A549 (cell line): ENCODE data around the gene ACCSL. TPM values are rescaled to one million over a fixed set of nuclear protein-coding genes. Genes with fewer than 3 reads are reported as not detected.

Experiments
- ATAC-seq, 2 experiments: fragments of 200-7000 bp in 1 of 2; fragments of >200 bp in 1 of 2; cut with Nextera tagmentation in 1 of 2; cut with Tn5 transposase in 1 of 2; 3 replicates each; pipeline versions ENCODE4 v1.8.0 to v1.9.1; 2018 to 2020; ENCODE audit warnings: mild to moderate bottlenecking in 1 of 2, moderate library complexity in 1 of 2
- CTCF ChIA-PET: fragments of 300-600 bp; sonication (Branson Sonifier 250); formaldehyde crosslinking; extraction: SDS; loops from one replicate; lab custom pipeline; 2021; ENCODE audit warnings: antibody characterized with exemption, inconsistent platforms; lab: Yijun Ruan, JAX
- POLR2A ChIA-PET: fragments of 350-600 bp; formaldehyde crosslinking; extraction: SDS; loops from one replicate; lab custom pipeline; 2021; ENCODE audit warnings: antibody characterized with exemption, inconsistent platforms; lab: Yijun Ruan, JAX
- DNase-seq, 2 experiments: peaks; one replicate each; pipeline versions ENCODE4 v3.0.0 to v3.0.0-alpha.2; 2011 to 2016; ENCODE audit warnings: low read depth in 1 of 2, low spot score in 1 of 2
- FAIRE-seq: peaks from 2 replicates; lab custom pipeline; 2011; peaks lifted over from hg19 to GRCh38; lab: Jason Lieb, UNC
- H3K27ac ChIP-seq, 2 experiments: fragments of >200 bp; sonication (Bioruptor Twin); formaldehyde crosslinking; 3 replicates each; pipeline ENCODE4 v1.5.1; 2016 to 2017
- H3K4me1 ChIP-seq: fragments of >200 bp; sonication (Bioruptor Twin); formaldehyde crosslinking; 3 replicates; pipeline ENCODE4 v1.6.1; 2016
- H3K4me2 ChIP-seq: fragments of >200 bp; sonication (Bioruptor Twin); formaldehyde crosslinking; 3 replicates; pipeline ENCODE4 v1.6.1; 2016
- H3K4me3 ChIP-seq: fragments of >200 bp; sonication (Bioruptor Twin); formaldehyde crosslinking; 3 replicates; pipeline ENCODE4 v1.5.1; 2016
- H3K9me3 ChIP-seq: fragments of >200 bp; sonication (Bioruptor Twin); formaldehyde crosslinking; 3 replicates; pipeline ENCODE4 v1.6.1; 2016
- ATOH8 ChIP-seq: fragments of 250-450 bp; sonication (Bioruptor Pico); IDR thresholded peaks from 2 replicates; pipeline ENCODE4 v1.5.0; 2020; ENCODE audit warnings: low read depth, mild to moderate bottlenecking, moderate library complexity
- CBX2 ChIP-seq: fragments of 200-600 bp; sonication (generic); IDR thresholded peaks from 2 replicates; pipeline ENCODE4 v1.6.1; 2016; ENCODE audit warnings: low read depth, mild to moderate bottlenecking, borderline replicate concordance
- CBX8 ChIP-seq: fragments of 200-600 bp; sonication (generic); IDR thresholded peaks from 2 replicates; pipeline ENCODE4 v1.6.1; 2016
- CHD4 ChIP-seq: fragments of 200-600 bp; sonication (generic); IDR thresholded peaks from 2 replicates; pipeline ENCODE4 v1.6.1; 2016; ENCODE audit warnings: antibody characterized with exemption, mild to moderate bottlenecking, borderline replicate concordance
- CTCF ChIP-seq: fragments of >200 bp; sonication (Bioruptor Twin); formaldehyde crosslinking; IDR thresholded peaks from 3 replicates; pipeline ENCODE4 v1.5.1; 2016
- ELK1 ChIP-seq: fragments of 150-350 bp; IDR thresholded peaks from 2 replicates; pipeline ENCODE4 v1.6.1; 2014; ENCODE audit warnings: low read depth, mild to moderate bottlenecking, low read length
- FOSL2 ChIP-seq, 2 experiments: fragments of 450-650 bp in 1 of 2; fragments of >200 bp in 1 of 2; sonication (Bioruptor Twin) in 1 of 2; formaldehyde crosslinking; IDR thresholded peaks; 2 replicates each; pipeline versions ENCODE4 v1.5.0 to v1.6.1; 2016 to 2020; ENCODE audit warnings: mild to moderate bottlenecking in 1 of 2, moderate library complexity in 1 of 2
- HEYL ChIP-seq: fragments of 250-450 bp; sonication (Bioruptor Pico); IDR thresholded peaks from 2 replicates; pipeline ENCODE4 v1.8.0; 2021; ENCODE audit warnings: mild to moderate bottlenecking, moderate library complexity
- HOXB5 ChIP-seq: fragments of 250-450 bp; sonication (Bioruptor Pico); IDR thresholded peaks from 2 replicates; pipeline ENCODE4 v1.5.0; 2020; ENCODE audit warnings: mild to moderate bottlenecking, moderate library complexity
- KDM1A ChIP-seq: fragments of 200-600 bp; sonication (generic); IDR thresholded peaks from 2 replicates; pipeline ENCODE4 v1.6.1; 2016; ENCODE audit warnings: low read depth, mild to moderate bottlenecking
- MYC ChIP-seq: IDR thresholded peaks from 2 replicates; pipeline ENCODE4 v1.6.1; 2012; ENCODE audit warnings: mild to moderate bottlenecking, inconsistent platforms, low read length, improper control_type of control experiment, borderline replicate concordance
- PBX3 ChIP-seq: IDR thresholded peaks from 2 replicates; pipeline ENCODE4 v1.6.1; 2012
- PHF8 ChIP-seq: fragments of 200-600 bp; sonication (generic); IDR thresholded peaks from 2 replicates; pipeline ENCODE4 v1.6.1; 2016; ENCODE audit warnings: low read depth, mild to moderate bottlenecking, antibody characterized with exemption, moderate library complexity, borderline replicate concordance
- POLR2A ChIP-seq: IDR thresholded peaks from 2 replicates; pipeline ENCODE4 v1.6.1; 2012; ENCODE audit warnings: mild to moderate bottlenecking, low read length
- RCOR1 ChIP-seq: fragments of 150-350 bp; IDR thresholded peaks from 2 replicates; pipeline ENCODE4 v1.6.1; 2014; ENCODE audit warnings: antibody characterized with exemption, low read length, low read depth
- RFX5 ChIP-seq: fragments of 450-650 bp; IDR thresholded peaks from 2 replicates; pipeline ENCODE4 v1.7.1; 2014; ENCODE audit warnings: antibody characterized with exemption, mild to moderate bottlenecking, moderate library complexity
- SMC3 ChIP-seq: fragments of >200 bp; sonication (Bioruptor Twin); formaldehyde crosslinking; IDR thresholded peaks from 3 replicates; pipeline ENCODE4 v1.6.1; 2018; ENCODE audit warnings: inconsistent platforms
- SREBF2 ChIP-seq: fragments of 450-650 bp; IDR thresholded peaks from 2 replicates; pipeline ENCODE4 v1.6.1; 2014; ENCODE audit warnings: mild to moderate bottlenecking, moderate library complexity
- ZFP36 ChIP-seq: fragments of 450-650 bp; IDR thresholded peaks from 2 replicates; pipeline ENCODE4 v1.6.1; 2014; ENCODE audit warnings: borderline replicate concordance; ENCODE audit not compliant: partially characterized antibody
- ZNF302 ChIP-seq: fragments of 250-450 bp; sonication (Bioruptor Pico); IDR thresholded peaks from 2 replicates; pipeline ENCODE4 v1.9.0; 2021; ENCODE audit warnings: inconsistent platforms, mild to moderate bottlenecking, moderate library complexity
- ZSCAN20 ChIP-seq: fragments of 250-450 bp; sonication (Bioruptor Pico); IDR thresholded peaks from 2 replicates; pipeline ENCODE4 v1.8.0; 2022; ENCODE audit warnings: mild to moderate bottlenecking, moderate library complexity
- WGBS: methylation state at CpG from one replicate; pipeline ENCODE4 v1.1.6; 2017; ENCODE audit errors: missing lambda C conversion rate; 5-methylcytosine and 5-hydroxymethylcytosine counted together
- polyA minus RNA-seq: library from RNA; depleted of rRNA, polyadenylated mRNA; stranded (reverse); fragments of >200 nt; gene quantifications from 2 replicates; pipeline ENCODE4 v1.2.3, GENCODE V29; 2011; rRNA and poly(A)+ RNA removed
- polyA plus RNA-seq, 4 experiments: library from polyadenylated mRNA; depleted of rRNA in 3 of 4; stranded (reverse); fragments of >200 nt; fragmentation: RNase III in 1 of 4; extraction: RNeasy Plus Mini Kit Qiagen cat#74134 plus additional on column Dnase treatment in 1 of 4; gene quantifications; 2 replicates in 3 of 4; 3 replicates in 1 of 4; pipeline ENCODE4 v1.2.3, GENCODE V29; 2011 to 2017

ACCSL gene
- not detected in 2 replicates for polyA plus RNA-seq (2011; rRNA removed)
- polyA plus RNA-seq (2012; cell fraction: cytosol; rRNA removed), result not detected in 2 replicates
- polyA plus RNA-seq (2012; cell fraction: nucleus; rRNA removed), result not detected in 2 replicates
- polyA plus RNA-seq (2017; fragmentation: RNase III; extraction: RNeasy Plus Mini Kit Qiagen cat#74134 plus additional on column Dnase treatment), result not detected in 3 replicates
- not detected in 2 replicates for polyA minus RNA-seq

- Histone ChIP-seq H3K9me3 (no peaks in the 10 kb centered on the region), H3K4me1 (no peaks in the 10 kb centered on the region), H3K27ac (no peak within 1 kb of the TSS), H3K4me2 (no peak within 1 kb of the TSS), H3K4me3 (no peak within 1 kb of the TSS)
- TF ChIP-seq PBX3, result no peak
- no peak for TF ChIP-seq FOSL2 (IDR thresholded peaks at IDR 0.05)
- peak; percentile 14; the same call in 1 of the 2 replicates for TF ChIP-seq FOSL2 (CRISPR knock-in tag; IDR thresholded peaks at IDR 0.05)
- 57% methylated on average over 11 of the region's 12 CpGs for WGBS
- ChIA-PET POLR2A (no interaction called here), CTCF (interaction anchor here (1.6 kb wide), 1 partner anchor 11 kb away, joined by 5 read pairs; no protein-coding TSS in a partner anchor)
- DNase-seq, result no peak
- FAIRE-seq, result no peak
- ATAC-seq, result no peak
Measured at GRCh38 chr11:44047931-44048431, at the start of gene ACCSL. Gene ACCSL (plus strand): TSS chr11:44047981. CDS start chr11:44048037, 56 bp downstream.

GRCh38 chr11:43998308-43998707 is 49.5 kb upstream of the ACCSL start:
- no peaks in the 10 kb centered on the region for H3K4me1 ChIP-seq
- no peak for ATAC-seq
- no peak overlapping the region for H3K27ac ChIP-seq
- DNase-seq, result no peak
- POLR2A ChIA-PET, result no interaction called here
- CTCF ChIA-PET, result no interaction called here
- H3K4me3 ChIP-seq, result no peak overlapping the region
- FAIRE-seq, result no peak
- WGBS, result 25% methylated on average over 1 of the region's 1 CpG
- TF ChIP-seq HEYL, result no peak
- no peak for TF ChIP-seq ZNF302 (CRISPR knock-in tag)
- no peak for TF ChIP-seq MYC
- no peak for TF ChIP-seq PHF8
- TF ChIP-seq POLR2A, result no peak
- no peak for TF ChIP-seq SREBF2
- no peak for TF ChIP-seq ZFP36
- TF ChIP-seq KDM1A, result no peak
- no peak for TF ChIP-seq ELK1
- no peak for TF ChIP-seq CHD4
- no peak for TF ChIP-seq CBX8
- TF ChIP-seq, all 56 proteins: peak for 0
- H3K9me3 ChIP-seq, result no peaks in the 10 kb centered on the region
- no peak overlapping the region for H3K4me2 ChIP-seq

GRCh38 chr11:44000731-44001130 is 47.0 kb upstream of the ACCSL start:
- Histone ChIP-seq H3K4me1 (no peaks in the 10 kb centered on the region), H3K9me3 (no peaks in the 10 kb centered on the region), H3K4me3 (no peak overlapping the region), H3K4me2 (no peak overlapping the region), H3K27ac (no peak overlapping the region)
- POLR2A ChIA-PET, result no interaction called here
- no peak for ATAC-seq
- FAIRE-seq, result no peak
- no peak for DNase-seq
- 18% methylated on average over 2 of the region's 2 CpGs for WGBS
- CTCF ChIA-PET, result interaction anchor here (1.2 kb wide), 1 partner anchor 56 kb away, joined by 3 read pairs; no protein-coding TSS in a partner anchor
- TF ChIP-seq SMC3 (no peak), KDM1A (no peak), RCOR1 (no peak), ATOH8 (no peak), RFX5 (no peak), HOXB5 (no peak), CBX2 (no peak), HEYL (no peak), ZFP36 (no peak), ZSCAN20 (no peak), CTCF (no peak)
- TF ChIP-seq, all 56 proteins: peak for 0
